C4-2B (cell line): ENCODE data around the gene FAM180A.

ENCODE experiments used
- H3K27ac ChIP-seq: fragments of 450-650 bp; 2 replicates; pipeline ENCODE4 v1.5.1; 2017
- ZFX ChIP-seq: fragments of 450-650 bp; IDR thresholded peaks from 2 replicates; pipeline ENCODE4 v1.6.1; 2017
- TF ChIP-seq, protein P1 (sequence below): fragments of 450-650 bp; conservative IDR thresholded peaks from 2 replicates; pipeline ENCODE4 v1.5.1; 2017; ENCODE audit warnings: mild to moderate bottlenecking

The FAM180A gene

DNA sequence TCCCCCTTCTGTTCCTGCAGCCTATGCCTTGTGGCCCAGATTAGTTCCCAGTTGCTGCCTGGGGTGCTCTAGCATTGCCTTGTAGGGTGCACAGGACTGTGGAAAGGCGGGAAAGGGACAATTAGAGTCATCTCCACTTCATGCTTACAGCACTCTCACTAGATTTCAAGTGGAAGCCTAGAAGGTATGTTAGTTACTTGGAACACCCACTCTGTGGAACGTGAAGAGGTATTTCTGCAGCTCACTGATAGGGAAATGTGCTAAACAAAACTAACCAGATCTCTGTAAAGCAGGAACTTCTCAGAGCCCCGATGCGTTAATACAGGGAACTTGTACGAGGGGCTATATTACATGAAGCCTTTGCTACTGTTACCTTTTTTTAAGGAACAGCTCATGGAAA, 66.9 kb downstream of the FAM180A start:
- H3K27ac ChIP-seq = no peak overlapping the region
- TF ChIP-seq ZFX = no peak
- TF ChIP-seq, protein P1, sequence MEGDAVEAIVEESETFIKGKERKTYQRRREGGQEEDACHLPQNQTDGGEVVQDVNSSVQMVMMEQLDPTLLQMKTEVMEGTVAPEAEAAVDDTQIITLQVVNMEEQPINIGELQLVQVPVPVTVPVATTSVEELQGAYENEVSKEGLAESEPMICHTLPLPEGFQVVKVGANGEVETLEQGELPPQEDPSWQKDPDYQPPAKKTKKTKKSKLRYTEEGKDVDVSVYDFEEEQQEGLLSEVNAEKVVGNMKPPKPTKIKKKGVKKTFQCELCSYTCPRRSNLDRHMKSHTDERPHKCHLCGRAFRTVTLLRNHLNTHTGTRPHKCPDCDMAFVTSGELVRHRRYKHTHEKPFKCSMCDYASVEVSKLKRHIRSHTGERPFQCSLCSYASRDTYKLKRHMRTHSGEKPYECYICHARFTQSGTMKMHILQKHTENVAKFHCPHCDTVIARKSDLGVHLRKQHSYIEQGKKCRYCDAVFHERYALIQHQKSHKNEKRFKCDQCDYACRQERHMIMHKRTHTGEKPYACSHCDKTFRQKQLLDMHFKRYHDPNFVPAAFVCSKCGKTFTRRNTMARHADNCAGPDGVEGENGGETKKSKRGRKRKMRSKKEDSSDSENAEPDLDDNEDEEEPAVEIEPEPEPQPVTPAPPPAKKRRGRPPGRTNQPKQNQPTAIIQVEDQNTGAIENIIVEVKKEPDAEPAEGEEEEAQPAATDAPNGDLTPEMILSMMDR = no peak
